Aortic smooth muscle cell (primary cell): ENCODE results near the gene HERPUD2. TPM values are rescaled to one million over a fixed set of nuclear protein-coding genes. Genes with fewer than 3 reads are reported as not detected.

Experiments used
- total RNA-seq: library from RNA; depleted of rRNA; stranded (reverse); fragments of >200 nt; gene quantifications from 2 replicates; pipeline ENCODE4 v1.2.3, GENCODE V29; 2014

HERPUD2 gene, protein sequence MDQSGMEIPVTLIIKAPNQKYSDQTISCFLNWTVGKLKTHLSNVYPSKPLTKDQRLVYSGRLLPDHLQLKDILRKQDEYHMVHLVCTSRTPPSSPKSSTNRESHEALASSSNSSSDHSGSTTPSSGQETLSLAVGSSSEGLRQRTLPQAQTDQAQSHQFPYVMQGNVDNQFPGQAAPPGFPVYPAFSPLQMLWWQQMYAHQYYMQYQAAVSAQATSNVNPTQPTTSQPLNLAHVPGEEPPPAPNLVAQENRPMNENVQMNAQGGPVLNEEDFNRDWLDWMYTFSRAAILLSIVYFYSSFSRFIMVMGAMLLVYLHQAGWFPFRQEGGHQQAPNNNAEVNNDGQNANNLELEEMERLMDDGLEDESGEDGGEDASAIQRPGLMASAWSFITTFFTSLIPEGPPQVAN
- 21.3 and 23.4 TPM in 2 replicates for total RNA-seq

DNA sequence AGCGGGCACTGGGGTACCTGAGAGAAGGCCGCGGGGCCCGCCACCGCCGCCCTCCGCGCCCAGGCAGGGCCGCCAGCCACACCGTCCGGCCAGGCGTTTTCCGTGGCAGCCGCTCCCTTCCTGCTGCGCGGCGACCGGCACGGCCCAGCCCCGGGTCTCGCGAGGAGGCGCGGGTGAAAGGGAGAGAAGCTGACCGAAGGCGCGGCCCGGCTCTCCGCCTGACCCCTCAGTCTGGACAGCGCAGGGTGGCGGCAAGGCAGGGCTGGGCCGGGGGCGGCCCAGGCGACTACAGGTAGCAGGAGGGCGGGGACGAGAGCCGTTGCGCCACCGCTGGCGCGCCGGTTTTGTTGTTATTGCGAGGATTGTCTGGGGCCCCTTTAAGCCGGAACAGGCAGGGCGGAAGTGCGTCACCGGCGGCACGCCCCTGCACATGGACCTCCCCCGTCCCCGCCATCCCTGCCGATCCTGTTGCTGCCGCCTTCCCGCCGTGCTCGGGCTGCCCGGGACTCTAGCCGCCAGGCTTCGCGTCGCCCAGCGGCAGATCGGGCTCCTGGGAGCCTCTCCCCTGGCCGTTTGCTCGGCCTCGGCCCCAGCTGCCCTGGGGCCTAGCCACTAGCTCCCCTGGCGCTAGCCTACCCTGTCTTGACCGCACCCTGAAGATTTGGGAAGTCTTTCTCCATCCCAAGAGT lies at the start of gene HERPUD2:
Gene HERPUD2 (minus strand): TSS at position 352 of the 689 bp plus-strand sequence. CDS start 805 bp downstream, outside the sequence.

Other genes starting within 250 kb of the HERPUD2 start
- gene SEPTIN7, start 105.9 kb upstream of the HERPUD2 start, total RNA-seq, result 215 and 418 TPM in 2 replicates